SK-N-MC (cell line): Measurements from ENCODE around the gene C1RL.
"Not testable (repeated sequence)": the region's sequence is repeated elsewhere in the genome, so short reads cannot be mapped to it uniquely, and the experiment has no call there.

Source experiments
- EZH2 ChIP-seq: fragments of 200-600 bp; sonication (generic); IDR thresholded peaks from one replicate; pipeline ENCODE4 v1.6.1; 2017; ENCODE audit warnings: antibody characterized with exemption
- FOXP2 ChIP-seq: optimal IDR thresholded peaks from 2 replicates; pipeline ENCODE3; 2011; ENCODE audit warnings: mild to moderate bottlenecking, moderate library complexity; ENCODE audit not compliant: insufficient read depth; ENCODE audit errors: extremely low read length, control extremely low read depth
- POLR2AphosphoS5 ChIP-seq: IDR thresholded peaks from 2 replicates; pipeline ENCODE4 v1.6.1; 2012; ENCODE audit warnings: mild to moderate bottlenecking, low read depth, low read length, borderline replicate concordance

GRCh38 chr12:7049445-7049951, 59.5 kb downstream of the C1RL start:
- not testable (repeated sequence) for TF ChIP-seq POLR2AphosphoS5, EZH2, FOXP2
